ENCODE data around the gene GPRC5D.

GPRC5D gene

GRCh38 chr12:12979126-12979525, 27.2 kb upstream of the GPRC5D start:
- no peak for DNase-seq

- DNase-seq = no peak
Observed at GRCh38 chr12:12977231-12977630, 25.3 kb upstream of the GPRC5D start.

- no peak for DNase-seq
Observed at GRCh38 chr12:12976366-12976765, 24.4 kb upstream of the GPRC5D start.

- DNase-seq = no peak
Observed at GRCh38 chr12:12975322-12976077, 23.5 kb upstream of the GPRC5D start.

- DNase-seq = no peak
Observed at GRCh38 chr12:12974211-12974610, 22.2 kb upstream of the GPRC5D start.

GRCh38 chr12:12973019-12973418, 21.0 kb upstream of the GPRC5D start:
- DNase-seq = no peak

- DNase-seq = no peak
Observed at GRCh38 chr12:12965836-12966235, 13.9 kb upstream of the GPRC5D start.

- DNase-seq = no peak
Observed at GRCh38 chr12:12964255-12964654, 12.3 kb upstream of the GPRC5D start.

- DNase-seq = no peak
Observed at GRCh38 chr12:12960639-12961209, 8.8 kb upstream of the GPRC5D start.

- no peak for DNase-seq
Observed at GRCh38 chr12:12958886-12959285, 6.9 kb upstream of the GPRC5D start.

- DNase-seq = no peak
Observed at GRCh38 chr12:12954878-12955625, 3.1 kb upstream of the GPRC5D start.

- DNase-seq = no peak
Observed at GRCh38 chr12:12954356-12954755, 2.4 kb upstream of the GPRC5D start.

GRCh38 chr12:12951504-12951903, 466 bp downstream of the GPRC5D start:
- DNase-seq = no peak

- DNase-seq = no peak
Observed at GRCh38 chr12:12947902-12948301, 4.1 kb downstream of the GPRC5D start.

- DNase-seq = no peak
Observed at GRCh38 chr12:12946686-12947355, 5.1 kb downstream of the GPRC5D start.

GRCh38 chr12:12945591-12945990, 6.4 kb downstream of the GPRC5D start:
- DNase-seq = no peak

GRCh38 chr12:12943586-12944260, 8.2 kb downstream of the GPRC5D start:
- DNase-seq = no peak

- DNase-seq = no peak
Observed at GRCh38 chr12:12941450-12942350, 10.3 kb downstream of the GPRC5D start.

- DNase-seq = no peak
Observed at GRCh38 chr12:12939888-12940287, 12.1 kb downstream of the GPRC5D start.

GRCh38 chr12:12938541-12938940, 13.4 kb downstream of the GPRC5D start:
- DNase-seq = no peak

GRCh38 chr12:12936983-12937491, 14.9 kb downstream of the GPRC5D start:
- DNase-seq = no peak

GRCh38 chr12:12934556-12934955, 17.4 kb downstream of the GPRC5D start:
- no peak for DNase-seq
